ENCODE measurements around the gene KCNC4.
A peak's percentile ranks its signal among the peaks of the same experiment; 100 is the strongest.

Gene KCNC4

GRCh38 chr1:110233861-110234260 is 23.7 kb downstream of the KCNC4 start:
- no peak for DNase-seq

GRCh38 chr1:110234691-110235090 is 24.6 kb downstream of the KCNC4 start:
- DNase-seq: no peak

GRCh38 chr1:110235181-110235833 is 25.2 kb downstream of the KCNC4 start:
- DNase-seq: no peak

GRCh38 chr1:110235834-110236682 is 25.9 kb downstream of the KCNC4 start:
- DNase-seq: peak; percentile 33

GRCh38 chr1:110237386-110238152 is 27.5 kb downstream of the KCNC4 start:
- no peak for DNase-seq

GRCh38 chr1:110239441-110240430 is 29.6 kb downstream of the KCNC4 start:
- peak; percentile 33 for DNase-seq

- no peak for DNase-seq
These were observed 30.5 kb downstream of the KCNC4 start for GRCh38 chr1:110240476-110241210.

- no peak for DNase-seq
These were observed 31.4 kb downstream of the KCNC4 start for GRCh38 chr1:110241516-110241915.

- no peak for DNase-seq
These were observed 31.9 kb downstream of the KCNC4 start for GRCh38 chr1:110242062-110242461.

GRCh38 chr1:110242731-110243130 is 32.6 kb downstream of the KCNC4 start:
- DNase-seq: no peak

GRCh38 chr1:110243146-110243545 is 33.0 kb downstream of the KCNC4 start:
- DNase-seq: no peak

GRCh38 chr1:110243574-110243973 is 33.5 kb downstream of the KCNC4 start:
- DNase-seq: no peak

GRCh38 chr1:110245876-110246620 is 35.9 kb downstream of the KCNC4 start:
- no peak for DNase-seq

GRCh38 chr1:110248746-110249145 is 38.6 kb downstream of the KCNC4 start:
- no peak for DNase-seq

- DNase-seq: no peak
These were observed 39.1 kb downstream of the KCNC4 start for GRCh38 chr1:110249256-110249655.

- DNase-seq: no peak
These were observed 39.9 kb downstream of the KCNC4 start for GRCh38 chr1:110250008-110250407.

GRCh38 chr1:110250749-110251148 is 40.6 kb downstream of the KCNC4 start:
- DNase-seq: no peak

- no peak for DNase-seq
These were observed 43.1 kb downstream of the KCNC4 start for GRCh38 chr1:110253213-110253612.

- DNase-seq: no peak
These were observed 44.7 kb downstream of the KCNC4 start for GRCh38 chr1:110254604-110255391.

GRCh38 chr1:110255392-110255787 is 45.3 kb downstream of the KCNC4 start:
- DNase-seq: no peak
